ENCODE measurements around the gene ICAM5.

DNA sequence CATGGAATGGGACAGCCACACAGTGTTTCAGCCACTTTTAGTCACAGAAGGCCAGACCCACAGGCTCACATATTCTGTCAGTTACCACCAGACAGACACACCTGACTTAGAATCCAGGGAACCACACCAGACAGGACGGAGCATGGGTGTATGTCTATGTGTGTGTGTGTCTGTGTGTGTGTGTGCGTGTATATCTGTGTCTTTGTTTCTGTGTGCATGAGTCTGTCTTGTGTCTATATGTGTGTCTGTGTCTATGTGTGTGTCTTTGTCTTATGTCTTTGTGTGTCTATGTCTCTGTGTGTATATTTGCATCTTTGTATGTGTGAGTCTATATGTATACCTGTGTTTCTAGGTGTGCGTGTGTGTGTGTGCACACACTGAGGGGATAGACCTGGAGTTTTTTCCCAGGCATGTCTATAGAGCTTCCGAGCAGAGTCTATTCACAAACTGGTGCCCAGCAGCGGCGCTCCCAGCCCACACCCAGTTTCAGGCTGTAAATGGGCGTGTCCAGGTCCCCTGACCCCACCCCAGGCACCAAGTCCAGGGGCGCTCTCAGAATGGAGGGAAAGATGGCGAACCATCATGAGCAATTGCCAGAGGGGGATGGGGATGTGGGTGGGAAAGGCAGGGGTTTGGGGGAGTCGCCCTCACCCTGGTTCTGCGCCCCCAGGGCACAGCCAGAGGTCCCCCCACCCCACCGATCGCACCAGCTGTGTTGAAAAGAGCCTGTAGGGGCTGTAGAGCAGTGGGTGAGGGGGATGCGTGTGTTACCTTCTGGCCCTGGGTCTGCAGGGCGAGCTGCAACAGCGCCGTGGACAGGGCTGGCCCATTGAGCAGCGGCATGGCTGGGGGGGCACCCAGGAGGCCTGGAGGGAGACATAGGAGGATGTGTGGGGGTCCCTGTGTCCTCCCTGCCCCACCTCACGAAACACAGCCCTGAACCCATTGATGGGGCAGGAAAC lies 32.4 kb downstream of the ICAM5 start:
- TF ChIP-seq TAF1 (IDR thresholded peaks at IDR 0.05; ENCODE audit: borderline replicate concordance, insufficient read depth, low read length) (no peak), SIN3A (IDR thresholded peaks at IDR 0.05; ENCODE audit: borderline replicate concordance, insufficient read depth, low read length) (no peak)

Measured in PFSK-1 (cell line).